ENCODE data around the gene USP17L26.
"Not testable (repeated sequence)": the region's sequence is repeated elsewhere in the genome, so short reads cannot be mapped to it uniquely, and the experiment has no call there.

USP17L26 gene, protein sequence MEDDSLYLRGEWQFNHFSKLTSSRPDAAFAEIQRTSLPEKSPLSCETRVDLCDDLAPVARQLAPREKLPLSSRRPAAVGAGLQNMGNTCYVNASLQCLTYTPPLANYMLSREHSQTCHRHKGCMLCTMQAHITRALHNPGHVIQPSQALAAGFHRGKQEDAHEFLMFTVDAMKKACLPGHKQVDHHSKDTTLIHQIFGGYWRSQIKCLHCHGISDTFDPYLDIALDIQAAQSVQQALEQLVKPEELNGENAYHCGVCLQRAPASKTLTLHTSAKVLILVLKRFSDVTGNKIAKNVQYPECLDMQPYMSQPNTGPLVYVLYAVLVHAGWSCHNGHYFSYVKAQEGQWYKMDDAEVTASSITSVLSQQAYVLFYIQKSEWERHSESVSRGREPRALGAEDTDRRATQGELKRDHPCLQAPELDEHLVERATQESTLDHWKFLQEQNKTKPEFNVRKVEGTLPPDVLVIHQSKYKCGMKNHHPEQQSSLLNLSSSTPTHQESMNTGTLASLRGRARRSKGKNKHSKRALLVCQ

DNA sequence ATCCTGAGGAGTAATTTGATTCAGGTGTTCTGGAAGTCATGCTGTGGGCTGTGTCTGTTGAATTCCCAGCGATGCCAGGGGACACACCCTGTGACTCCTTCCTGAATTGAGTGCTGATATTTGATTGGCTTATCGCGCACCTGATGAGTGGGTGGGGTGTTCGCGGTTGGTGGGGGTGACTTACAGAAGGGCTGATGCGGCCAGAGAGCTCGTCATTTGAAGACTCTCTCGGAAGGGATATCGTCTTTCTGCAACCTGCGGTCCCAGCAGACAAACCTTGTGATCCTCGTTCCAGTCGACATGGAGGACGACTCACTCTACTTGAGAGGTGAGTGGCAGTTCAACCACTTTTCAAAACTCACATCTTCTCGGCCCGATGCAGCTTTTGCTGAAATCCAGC, at the start of gene USP17L26:
TSS of gene USP17L26 (plus strand) at position 301 of the 400 bp plus-strand sequence. CDS start at position 301, 0 bp downstream.
- in situ Hi-C loops (cut with MboI; ENCODE audit: low sequenced_read_pairs, unreplicated experiment); DNase-seq (ENCODE audit: low spot score): not testable (repeated sequence)

DNA sequence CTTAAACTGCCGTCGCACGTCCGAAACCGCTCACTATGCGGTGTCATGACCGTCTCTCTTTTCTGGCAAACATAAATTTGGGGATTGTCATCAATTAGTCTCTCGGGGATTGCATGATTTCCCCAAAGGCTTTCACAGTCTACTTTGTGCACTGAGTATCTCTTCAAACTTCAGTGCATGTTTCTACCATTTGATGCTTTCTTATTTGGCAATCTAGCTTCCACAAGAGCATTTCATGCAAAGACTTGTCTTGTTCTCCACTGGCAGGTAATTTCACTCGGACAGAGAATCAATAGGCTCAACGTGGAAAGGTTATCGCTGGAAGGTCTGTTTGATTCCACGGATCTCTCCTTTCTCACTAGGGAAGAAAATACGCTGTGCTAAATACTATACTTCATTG, 10.3 kb upstream of the USP17L26 start:
- DNase-seq (ENCODE audit: low spot score); in situ Hi-C loops (cut with MboI; ENCODE audit: low sequenced_read_pairs, unreplicated experiment): not testable (repeated sequence)

DNA sequence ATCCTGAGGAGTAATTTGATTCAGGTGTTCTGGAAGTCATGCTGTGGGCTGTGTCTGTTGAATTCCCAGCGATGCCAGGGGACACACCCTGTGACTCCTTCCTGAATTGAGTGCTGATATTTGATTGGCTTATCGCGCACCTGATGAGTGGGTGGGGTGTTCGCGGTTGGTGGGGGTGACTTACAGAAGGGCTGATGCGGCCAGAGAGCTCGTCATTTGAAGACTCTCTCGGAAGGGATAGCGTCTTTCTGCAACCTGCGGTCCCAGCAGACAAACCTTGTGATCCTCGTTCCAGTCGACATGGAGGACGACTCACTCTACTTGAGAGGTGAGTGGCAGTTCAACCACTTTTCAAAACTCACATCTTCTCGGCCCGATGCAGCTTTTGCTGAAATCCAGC, 9.6 kb upstream of the USP17L26 start, which contains the start of gene USP17L24:
TSS of gene USP17L24 (plus strand) at position 301 of the 400 bp plus-strand sequence. CDS start at position 301, 0 bp downstream.
- DNase-seq (ENCODE audit: low spot score); in situ Hi-C loops (cut with MboI; ENCODE audit: low sequenced_read_pairs, unreplicated experiment): not testable (repeated sequence)

DNA sequence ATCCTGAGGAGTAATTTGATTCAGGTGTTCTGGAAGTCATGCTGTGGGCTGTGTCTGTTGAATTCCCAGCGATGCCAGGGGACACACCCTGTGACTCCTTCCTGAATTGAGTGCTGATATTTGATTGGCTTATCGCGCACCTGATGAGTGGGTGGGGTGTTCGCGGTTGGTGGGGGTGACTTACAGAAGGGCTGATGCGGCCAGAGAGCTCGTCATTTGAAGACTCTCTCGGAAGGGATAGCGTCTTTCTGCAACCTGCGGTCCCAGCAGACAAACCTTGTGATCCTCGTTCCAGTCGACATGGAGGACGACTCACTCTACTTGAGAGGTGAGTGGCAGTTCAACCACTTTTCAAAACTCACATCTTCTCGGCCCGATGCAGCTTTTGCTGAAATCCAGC, 4.8 kb upstream of the USP17L26 start, which contains the start of gene USP17L25:
TSS of gene USP17L25 (plus strand) at position 301 of the 400 bp plus-strand sequence. CDS start at position 301, 0 bp downstream.
- in situ Hi-C loops (cut with MboI; ENCODE audit: low sequenced_read_pairs, unreplicated experiment); DNase-seq (ENCODE audit: low spot score): not testable (repeated sequence)

DNA sequence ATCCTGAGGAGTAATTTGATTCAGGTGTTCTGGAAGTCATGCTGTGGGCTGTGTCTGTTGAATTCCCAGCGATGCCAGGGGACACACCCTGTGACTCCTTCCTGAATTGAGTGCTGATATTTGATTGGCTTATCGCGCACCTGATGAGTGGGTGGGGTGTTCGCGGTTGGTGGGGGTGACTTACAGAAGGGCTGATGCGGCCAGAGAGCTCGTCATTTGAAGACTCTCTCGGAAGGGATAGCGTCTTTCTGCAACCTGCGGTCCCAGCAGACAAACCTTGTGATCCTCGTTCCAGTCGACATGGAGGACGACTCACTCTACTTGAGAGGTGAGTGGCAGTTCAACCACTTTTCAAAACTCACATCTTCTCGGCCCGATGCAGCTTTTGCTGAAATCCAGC, 4.6 kb downstream of the USP17L26 start, which contains the start of gene USP17L5:
TSS of gene USP17L5 (plus strand) at position 301 of the 400 bp plus-strand sequence. CDS start at position 301, 0 bp downstream.
- in situ Hi-C loops (cut with MboI; ENCODE audit: low sequenced_read_pairs, unreplicated experiment); DNase-seq (ENCODE audit: low spot score): not testable (repeated sequence)

DNA sequence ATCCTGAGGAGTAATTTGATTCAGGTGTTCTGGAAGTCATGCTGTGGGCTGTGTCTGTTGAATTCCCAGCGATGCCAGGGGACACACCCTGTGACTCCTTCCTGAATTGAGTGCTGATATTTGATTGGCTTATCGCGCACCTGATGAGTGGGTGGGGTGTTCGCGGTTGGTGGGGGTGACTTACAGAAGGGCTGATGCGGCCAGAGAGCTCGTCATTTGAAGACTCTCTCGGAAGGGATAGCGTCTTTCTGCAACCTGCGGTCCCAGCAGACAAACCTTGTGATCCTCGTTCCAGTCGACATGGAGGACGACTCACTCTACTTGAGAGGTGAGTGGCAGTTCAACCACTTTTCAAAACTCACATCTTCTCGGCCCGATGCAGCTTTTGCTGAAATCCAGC, 9.4 kb downstream of the USP17L26 start, which contains the start of gene USP17L27:
TSS of gene USP17L27 (plus strand) at position 301 of the 400 bp plus-strand sequence. CDS start at position 301, 0 bp downstream.
- DNase-seq (ENCODE audit: low spot score); in situ Hi-C loops (cut with MboI; ENCODE audit: low sequenced_read_pairs, unreplicated experiment): not testable (repeated sequence)

DNA sequence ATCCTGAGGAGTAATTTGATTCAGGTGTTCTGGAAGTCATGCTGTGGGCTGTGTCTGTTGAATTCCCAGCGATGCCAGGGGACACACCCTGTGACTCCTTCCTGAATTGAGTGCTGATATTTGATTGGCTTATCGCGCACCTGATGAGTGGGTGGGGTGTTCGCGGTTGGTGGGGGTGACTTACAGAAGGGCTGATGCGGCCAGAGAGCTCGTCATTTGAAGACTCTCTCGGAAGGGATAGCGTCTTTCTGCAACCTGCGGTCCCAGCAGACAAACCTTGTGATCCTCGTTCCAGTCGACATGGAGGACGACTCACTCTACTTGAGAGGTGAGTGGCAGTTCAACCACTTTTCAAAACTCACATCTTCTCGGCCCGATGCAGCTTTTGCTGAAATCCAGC, 14.1 kb downstream of the USP17L26 start, which contains the start of gene USP17L28:
TSS of gene USP17L28 (plus strand) at position 301 of the 400 bp plus-strand sequence. CDS start at position 301, 0 bp downstream.
- in situ Hi-C loops (cut with MboI; ENCODE audit: low sequenced_read_pairs, unreplicated experiment): not testable (repeated sequence)

DNA sequence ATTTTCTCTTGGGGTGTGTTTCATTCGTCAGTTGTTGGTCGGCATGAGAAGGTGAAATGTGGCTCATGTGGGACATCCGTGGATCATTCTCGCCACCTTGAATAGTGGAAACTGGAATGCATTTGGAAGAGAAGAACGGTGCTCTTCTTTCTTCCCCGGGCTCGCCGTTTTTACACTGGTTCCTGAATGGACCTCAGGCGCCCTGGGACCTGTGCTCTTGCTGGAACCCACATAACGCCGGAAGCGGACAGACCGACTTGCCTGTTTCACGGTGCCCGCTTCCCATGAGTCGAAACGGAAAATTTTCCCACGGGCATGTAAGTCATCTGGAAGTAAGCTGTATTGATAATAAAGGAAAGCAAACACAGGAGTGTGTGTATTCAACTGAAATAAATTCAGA, 16.4 kb downstream of the USP17L26 start:
- in situ Hi-C loops (cut with MboI; ENCODE audit: low sequenced_read_pairs, unreplicated experiment): not testable (repeated sequence)

More for the DNA sequence above, 14.1 kb downstream of the USP17L26 start, which contains the start of gene USP17L28:
- DNase-seq (ENCODE audit: low spot score): not testable (repeated sequence)

DNA sequence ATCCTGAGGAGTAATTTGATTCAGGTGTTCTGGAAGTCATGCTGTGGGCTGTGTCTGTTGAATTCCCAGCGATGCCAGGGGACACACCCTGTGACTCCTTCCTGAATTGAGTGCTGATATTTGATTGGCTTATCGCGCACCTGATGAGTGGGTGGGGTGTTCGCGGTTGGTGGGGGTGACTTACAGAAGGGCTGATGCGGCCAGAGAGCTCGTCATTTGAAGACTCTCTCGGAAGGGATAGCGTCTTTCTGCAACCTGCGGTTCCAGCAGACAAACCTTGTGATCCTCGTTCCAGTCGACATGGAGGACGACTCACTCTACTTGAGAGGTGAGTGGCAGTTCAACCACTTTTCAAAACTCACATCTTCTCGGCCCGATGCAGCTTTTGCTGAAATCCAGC, 18.9 kb downstream of the USP17L26 start, which contains the start of gene USP17L29:
TSS of gene USP17L29 (plus strand) at position 301 of the 400 bp plus-strand sequence. CDS start at position 301, 0 bp downstream.
- DNase-seq (ENCODE audit: low spot score); in situ Hi-C loops (cut with MboI; ENCODE audit: low sequenced_read_pairs, unreplicated experiment): not testable (repeated sequence)

More for the DNA sequence above, 16.4 kb downstream of the USP17L26 start:
- not testable (repeated sequence) for DNase-seq (ENCODE audit: low spot score)

DNA sequence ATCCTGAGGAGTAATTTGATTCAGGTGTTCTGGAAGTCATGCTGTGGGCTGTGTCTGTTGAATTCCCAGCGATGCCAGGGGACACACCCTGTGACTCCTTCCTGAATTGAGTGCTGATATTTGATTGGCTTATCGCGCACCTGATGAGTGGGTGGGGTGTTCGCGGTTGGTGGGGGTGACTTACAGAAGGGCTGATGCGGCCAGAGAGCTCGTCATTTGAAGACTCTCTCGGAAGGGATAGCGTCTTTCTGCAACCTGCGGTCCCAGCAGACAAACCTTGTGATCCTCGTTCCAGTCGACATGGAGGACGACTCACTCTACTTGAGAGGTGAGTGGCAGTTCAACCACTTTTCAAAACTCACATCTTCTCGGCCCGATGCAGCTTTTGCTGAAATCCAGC, 28.4 kb downstream of the USP17L26 start, which contains the start of gene USP17L30:
TSS of gene USP17L30 (plus strand) at position 301 of the 400 bp plus-strand sequence. CDS start at position 301, 0 bp downstream.
- in situ Hi-C loops (cut with MboI; ENCODE audit: low sequenced_read_pairs, unreplicated experiment); DNase-seq (ENCODE audit: low spot score): not testable (repeated sequence)

DNA sequence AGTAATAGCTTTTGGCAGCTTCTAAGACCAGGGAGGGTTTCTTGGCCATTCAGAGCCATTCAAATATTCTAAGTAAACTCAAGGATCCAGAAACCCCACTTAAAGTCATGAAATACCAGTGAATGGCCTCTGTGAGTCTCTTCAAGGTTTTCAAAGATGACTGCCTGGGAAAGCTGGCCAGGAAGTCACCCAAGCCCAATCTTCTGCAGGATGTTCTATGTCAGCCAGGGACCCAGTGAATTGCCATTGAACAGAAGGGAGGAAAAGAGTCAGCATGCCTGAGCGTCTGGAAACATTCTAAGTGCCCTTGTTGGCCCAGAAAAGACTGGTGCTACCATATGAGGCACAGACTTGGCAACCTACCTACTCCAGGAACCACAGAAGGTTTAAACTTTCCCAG, 45.4 kb downstream of the USP17L26 start:
- in situ Hi-C loops (cut with MboI; ENCODE audit: low sequenced_read_pairs, unreplicated experiment); DNase-seq (ENCODE audit: low spot score): not testable (repeated sequence)

DNA sequence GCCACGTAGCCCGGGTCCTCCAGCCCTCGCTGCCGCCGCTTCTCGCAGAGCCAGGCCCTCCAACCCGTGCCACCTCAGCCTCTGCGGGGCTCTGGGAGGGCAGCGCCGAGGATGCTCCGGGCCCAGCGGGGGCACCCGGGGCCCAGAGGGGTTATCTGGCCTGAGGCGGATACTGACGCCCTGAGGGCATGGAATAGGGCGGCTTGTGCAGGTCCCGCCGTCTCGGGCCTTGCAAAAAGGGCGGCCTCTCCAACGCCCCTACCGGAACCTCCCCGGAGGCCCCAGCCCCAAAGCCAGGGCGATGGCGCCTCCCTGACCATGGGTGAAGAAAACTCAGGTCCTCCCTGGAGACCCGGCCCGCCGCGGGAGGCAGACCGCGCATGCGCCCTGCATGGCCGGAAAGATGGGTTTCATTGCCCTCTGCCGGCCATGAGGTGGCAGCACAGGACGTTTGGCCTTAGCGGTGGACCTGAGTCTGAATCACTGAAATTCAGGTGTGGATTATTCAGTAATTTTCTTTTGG, 46.6 kb downstream of the USP17L26 start:
- in situ Hi-C loops (cut with MboI; ENCODE audit: low sequenced_read_pairs, unreplicated experiment): not testable (repeated sequence)
- DNase-seq (ENCODE audit: low spot score): peak; percentile 33

DNA sequence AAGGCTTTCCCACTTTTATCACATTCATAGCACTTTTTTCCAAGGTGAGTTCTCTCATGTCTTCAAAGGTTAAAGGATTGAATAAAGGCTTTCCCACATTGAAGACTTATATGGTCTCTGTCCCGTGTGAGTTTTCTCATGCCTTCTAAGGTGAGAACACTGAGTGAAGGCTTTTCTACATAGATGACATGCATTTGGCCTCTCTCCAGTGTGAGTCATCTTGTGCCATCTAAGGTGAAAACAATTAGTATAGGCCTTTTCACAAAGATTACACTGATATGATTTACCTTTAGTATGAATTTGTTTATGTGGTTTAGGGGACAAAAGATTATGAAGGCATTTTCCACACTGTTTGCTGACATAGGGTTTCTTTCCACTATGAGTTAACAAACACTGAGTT, 49.7 kb downstream of the USP17L26 start:
- no peak for DNase-seq (ENCODE audit: low spot score)
- in situ Hi-C loops (cut with MboI; ENCODE audit: low sequenced_read_pairs, unreplicated experiment): no loop called here
- TF ChIP-seq, protein P1, sequence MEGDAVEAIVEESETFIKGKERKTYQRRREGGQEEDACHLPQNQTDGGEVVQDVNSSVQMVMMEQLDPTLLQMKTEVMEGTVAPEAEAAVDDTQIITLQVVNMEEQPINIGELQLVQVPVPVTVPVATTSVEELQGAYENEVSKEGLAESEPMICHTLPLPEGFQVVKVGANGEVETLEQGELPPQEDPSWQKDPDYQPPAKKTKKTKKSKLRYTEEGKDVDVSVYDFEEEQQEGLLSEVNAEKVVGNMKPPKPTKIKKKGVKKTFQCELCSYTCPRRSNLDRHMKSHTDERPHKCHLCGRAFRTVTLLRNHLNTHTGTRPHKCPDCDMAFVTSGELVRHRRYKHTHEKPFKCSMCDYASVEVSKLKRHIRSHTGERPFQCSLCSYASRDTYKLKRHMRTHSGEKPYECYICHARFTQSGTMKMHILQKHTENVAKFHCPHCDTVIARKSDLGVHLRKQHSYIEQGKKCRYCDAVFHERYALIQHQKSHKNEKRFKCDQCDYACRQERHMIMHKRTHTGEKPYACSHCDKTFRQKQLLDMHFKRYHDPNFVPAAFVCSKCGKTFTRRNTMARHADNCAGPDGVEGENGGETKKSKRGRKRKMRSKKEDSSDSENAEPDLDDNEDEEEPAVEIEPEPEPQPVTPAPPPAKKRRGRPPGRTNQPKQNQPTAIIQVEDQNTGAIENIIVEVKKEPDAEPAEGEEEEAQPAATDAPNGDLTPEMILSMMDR (IDR thresholded peaks at IDR 0.05; ENCODE audit: borderline replicate concordance, control extremely low read depth, extremely low read depth, insufficient read depth, missing control alignments): no peak
